Stimulated activated CD4-positive, alpha-beta T cell treated with anti-CD3 and anti-CD28 coated beads, TNF-alpha, amount 100 ng/mL, for 48 hours (primary cell): ENCODE results near the gene KIAA0232.

Source experiments
- DNase-seq, 3 donors: peaks; one replicate each; pipeline ENCODE4 v3.0.0-alpha.2; 2020; ENCODE audit warnings: low read depth in 3 of 3

KIAA0232 gene

GRCh38 chr4:6916587-6917460 lies 134.3 kb downstream of the KIAA0232 start:
- DNase-seq, result peak in 2 of 3 donors; percentile 30 to 45

DNA sequence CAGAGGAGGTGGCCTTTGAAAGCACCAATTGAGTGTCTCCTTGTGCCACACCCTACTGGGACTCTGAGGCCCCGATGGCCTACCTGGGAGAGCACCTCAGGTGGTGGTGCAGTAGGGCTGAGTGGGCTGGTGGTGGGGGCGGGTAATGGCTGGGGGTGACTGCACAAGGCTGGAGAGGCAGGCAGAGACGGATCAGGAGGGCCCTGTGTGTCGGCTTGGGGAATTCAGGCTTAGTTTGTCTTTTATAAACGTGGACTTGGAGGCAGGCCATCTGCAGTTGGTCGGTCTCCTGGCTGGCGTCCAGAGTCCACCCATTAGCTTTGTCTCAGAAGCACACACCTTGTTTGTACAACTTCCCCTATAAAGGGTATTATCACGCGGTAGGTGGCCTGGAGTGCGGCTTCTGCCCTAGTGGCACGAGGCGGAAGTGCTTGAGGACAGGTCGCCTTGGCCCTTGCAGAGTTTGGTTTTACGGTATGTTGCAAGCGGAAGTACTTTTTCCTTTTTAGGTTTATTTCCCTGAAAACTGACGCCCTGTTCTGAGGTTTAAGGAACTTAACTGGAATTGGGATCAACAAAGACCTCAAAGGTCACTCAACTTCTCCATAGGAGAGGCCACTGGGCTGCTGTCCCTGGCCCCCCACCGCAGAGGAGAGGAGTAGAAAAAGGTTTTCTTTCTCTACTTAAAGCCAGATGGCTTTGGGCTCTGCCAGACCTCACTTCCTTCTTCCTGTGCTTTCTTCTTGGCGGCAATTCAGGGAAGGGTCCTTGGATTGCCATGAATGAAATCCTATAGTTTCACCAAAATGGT lies 135.1 kb downstream of the KIAA0232 start:
- no peak for DNase-seq

DNA sequence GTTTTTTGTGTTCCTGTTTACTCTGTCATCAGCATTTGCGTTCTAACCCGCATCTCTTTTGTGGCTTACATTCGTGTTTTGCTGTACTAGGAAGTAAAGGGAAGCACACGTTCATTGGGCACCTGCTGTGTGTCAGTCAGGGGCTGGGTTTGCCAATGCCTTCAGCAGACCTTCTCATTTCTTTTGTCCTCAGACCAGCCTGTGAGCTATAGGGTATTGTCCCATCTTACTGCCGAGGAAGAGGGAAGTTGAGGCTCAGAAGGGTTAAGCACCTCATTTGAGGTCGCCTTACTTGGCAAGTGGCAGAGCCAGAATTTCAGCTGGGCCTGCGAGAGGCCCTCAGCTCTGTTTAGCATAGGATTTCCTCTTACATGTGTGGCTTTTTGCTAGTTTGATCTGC lies 135.8 kb downstream of the KIAA0232 start:
- DNase-seq, result no peak

- no peak for DNase-seq
Measured at GRCh38 chr4:6920171-6920570, 137.6 kb downstream of the KIAA0232 start.

GRCh38 chr4:6923507-6923906 lies 141.0 kb downstream of the KIAA0232 start:
- no peak for DNase-seq

DNA sequence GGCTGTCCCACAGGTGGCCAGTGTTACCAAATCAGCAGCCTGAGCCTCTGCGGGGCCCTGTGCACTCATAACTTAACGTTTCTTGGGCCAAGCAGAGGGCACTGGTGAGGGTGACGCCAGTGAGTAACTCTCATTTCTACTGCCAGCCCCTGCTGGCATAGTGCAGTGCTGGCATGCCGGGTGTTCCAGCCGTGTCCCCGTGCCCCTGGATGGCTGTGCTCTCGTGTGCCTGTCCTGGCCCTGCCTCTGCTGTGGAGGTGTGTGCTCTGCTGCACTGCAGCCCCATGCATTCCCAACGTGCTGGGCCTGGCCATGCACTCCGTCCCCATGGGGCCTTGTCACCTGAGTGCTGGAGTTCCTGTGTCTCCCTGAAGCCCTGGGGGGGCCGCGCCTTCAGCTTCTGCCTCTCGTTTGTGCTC lies 141.8 kb downstream of the KIAA0232 start:
- DNase-seq, result no peak

DNA sequence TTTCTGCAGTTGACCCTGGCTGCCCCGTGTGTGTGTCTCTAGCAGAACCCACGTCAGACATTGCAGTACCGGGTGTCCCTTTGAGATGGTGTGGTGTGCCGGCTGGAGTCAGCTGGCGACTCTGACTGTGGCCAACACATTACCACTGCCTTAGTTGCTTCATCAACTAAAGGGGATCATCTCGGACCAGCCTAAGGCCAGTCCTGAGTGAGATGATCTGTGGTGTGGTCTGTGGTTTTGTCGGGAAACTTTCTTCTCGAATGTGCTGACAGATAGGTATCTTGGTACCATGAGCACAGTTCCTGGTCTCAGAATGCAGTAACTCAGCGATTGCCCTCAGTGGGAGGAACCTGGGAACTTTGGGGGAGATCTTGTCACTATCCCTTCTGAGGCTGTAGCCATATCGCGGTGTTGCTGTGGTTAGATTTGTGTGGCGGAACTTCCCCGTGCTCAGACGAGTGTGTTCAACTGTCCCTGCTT lies 142.9 kb downstream of the KIAA0232 start:
- no peak for DNase-seq

- DNase-seq, result no peak
Measured at GRCh38 chr4:6926081-6926480, 143.6 kb downstream of the KIAA0232 start.

DNA sequence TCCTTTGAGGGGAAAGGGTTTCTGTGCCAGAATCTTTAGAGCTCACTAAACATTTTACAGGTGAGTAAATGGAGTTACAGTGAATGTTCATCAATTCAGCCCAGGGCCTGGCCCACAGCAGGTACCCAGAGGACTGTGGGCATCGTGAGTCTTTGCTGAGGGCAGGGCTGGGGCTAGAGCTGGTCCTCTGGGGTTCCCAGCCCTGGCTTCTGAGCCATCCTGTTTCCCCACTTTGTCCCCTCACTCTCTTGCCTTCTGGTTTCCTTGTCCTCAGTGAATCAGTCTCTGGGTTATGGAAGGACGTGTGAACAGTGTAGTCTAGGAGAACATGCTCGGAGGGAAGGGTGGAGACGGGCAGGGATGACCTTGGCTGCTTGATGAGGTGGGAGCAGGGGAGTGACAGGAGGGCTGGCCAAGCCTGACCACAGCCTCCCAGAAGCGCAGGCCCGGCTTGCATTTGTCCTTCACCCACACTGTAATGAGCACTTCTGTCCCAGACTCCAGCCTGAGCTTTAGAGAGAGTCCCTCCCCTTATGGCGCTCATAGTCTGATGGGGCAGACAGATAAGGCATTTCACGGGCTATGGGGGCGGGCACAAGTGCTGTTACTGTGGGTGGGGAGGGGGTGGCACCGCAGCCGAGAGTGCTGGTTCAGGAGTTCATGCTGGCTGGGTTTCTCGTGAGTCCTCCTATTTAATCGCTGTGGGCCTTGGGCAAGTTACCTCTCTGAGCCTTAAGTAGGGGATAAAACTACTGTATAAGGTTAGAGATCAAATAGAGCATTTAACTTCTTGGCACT lies 144.4 kb downstream of the KIAA0232 start:
- DNase-seq, result peak in 1 of 3 donors; percentile 53

GRCh38 chr4:6928081-6928480 lies 145.6 kb downstream of the KIAA0232 start:
- DNase-seq, result no peak

GRCh38 chr4:6929339-6929811 lies 146.8 kb downstream of the KIAA0232 start:
- DNase-seq, result no peak

- DNase-seq, result no peak
Measured at GRCh38 chr4:6929812-6930464, 147.4 kb downstream of the KIAA0232 start.

GRCh38 chr4:6932475-6932874 lies 149.9 kb downstream of the KIAA0232 start:
- DNase-seq, result no peak

DNA sequence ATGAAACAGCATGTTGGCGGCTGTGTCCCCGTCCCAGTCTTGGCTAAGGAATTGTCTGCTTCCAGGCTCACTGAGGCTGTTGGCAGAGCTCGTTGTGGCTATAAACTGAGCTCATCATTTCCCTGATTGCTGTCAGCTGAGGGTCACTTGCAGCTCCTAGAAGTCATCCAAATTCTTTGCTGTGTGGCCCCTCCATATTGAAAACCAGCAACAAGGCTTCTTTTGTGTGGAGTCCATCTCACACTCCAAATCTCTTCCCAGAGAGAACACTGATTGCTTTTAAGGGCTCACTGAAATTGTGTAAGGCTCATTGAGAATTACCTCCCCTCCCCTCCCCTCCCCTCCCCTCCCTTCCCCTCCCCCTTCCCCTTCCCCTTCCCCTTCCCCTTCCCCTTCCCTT lies 150.4 kb downstream of the KIAA0232 start:
- DNase-seq, result no peak
